Mesenchymal stem cell (in vitro differentiated cells and primary cell): ENCODE results near the gene MGAT5B.

Source experiments
- DNase-seq: peaks from one replicate; pipeline ENCODE4 v3.0.0-alpha.2; 2013
- H2AFZ ChIP-seq: one replicate; pipeline ENCODE4 v1.6.1; 2013; ENCODE audit warnings: low read depth, mild to moderate bottlenecking, control low read depth, inconsistent platforms, low read length, moderate library complexity
- H2AK5ac ChIP-seq: 2 replicates; pipeline ENCODE4 v1.6.1; 2013; ENCODE audit warnings: low read length, moderate library complexity, mild to moderate bottlenecking, inconsistent platforms; ENCODE audit not compliant: severe bottlenecking
- H2BK120ac ChIP-seq: one replicate; pipeline ENCODE4 v1.6.1; 2013; ENCODE audit warnings: low read depth, mild to moderate bottlenecking, inconsistent platforms, low read length, moderate library complexity
- H2BK12ac ChIP-seq, 2 experiments: one replicate each; pipeline ENCODE4 v1.6.1; 2013; ENCODE audit warnings: inconsistent platforms in 2 of 2, low read length in 2 of 2, mild to moderate bottlenecking in 2 of 2, moderate library complexity in 2 of 2, control low read depth in 1 of 2
- H2BK15ac ChIP-seq: one replicate; pipeline ENCODE4 v1.6.1; 2013; ENCODE audit warnings: mild to moderate bottlenecking, low read depth, inconsistent platforms; ENCODE audit not compliant: poor library complexity, severe bottlenecking
- H2BK5ac ChIP-seq: 2 replicates; pipeline ENCODE4 v1.6.1; 2013; ENCODE audit warnings: low read depth, mild to moderate bottlenecking, low read length, control low read depth, inconsistent platforms; ENCODE audit not compliant: poor library complexity, severe bottlenecking
- H3K14ac ChIP-seq, 2 experiments: one replicate each; pipeline ENCODE4 v1.6.1; 2013; ENCODE audit warnings: inconsistent platforms in 2 of 2, low read length in 2 of 2, control low read depth in 1 of 2, mild to moderate bottlenecking in 1 of 2, moderate library complexity in 1 of 2
- H3K18ac ChIP-seq, 2 experiments: one replicate each; pipeline ENCODE4 v1.6.1; 2013; ENCODE audit warnings: inconsistent platforms in 2 of 2, low read length in 2 of 2, control low read depth in 1 of 2, low read depth in 1 of 2, mild to moderate bottlenecking in 1 of 2
- H3K23ac ChIP-seq, 2 experiments: one replicate each; pipeline ENCODE4 v1.6.1; 2013; ENCODE audit warnings: inconsistent platforms in 2 of 2, low read length in 2 of 2, mild to moderate bottlenecking in 2 of 2, moderate library complexity in 2 of 2, control low read depth in 1 of 2
- H3K27ac ChIP-seq: 2 replicates; pipeline ENCODE4 v1.5.1; 2013; ENCODE audit warnings: mild to moderate bottlenecking, moderate library complexity, low read length, control low read depth, inconsistent platforms; ENCODE audit not compliant: poor library complexity, severe bottlenecking
- H3K27me3 ChIP-seq, 2 experiments: 2 replicates each; pipeline versions ENCODE4 v1.6.1 to v1.7.0; 2013; ENCODE audit warnings: low read length in 2 of 2, mild to moderate bottlenecking in 2 of 2, moderate library complexity in 2 of 2, control low read depth in 1 of 2, inconsistent platforms in 1 of 2; ENCODE audit not compliant: control insufficient read depth in 1 of 2, insufficient read depth in 1 of 2
- H3K36me3 ChIP-seq, 2 experiments: 2 replicates each; pipeline versions ENCODE4 v1.6.1 to v1.7.0; 2013; ENCODE audit warnings: low read length in 2 of 2, control low read depth in 1 of 2, inconsistent platforms in 1 of 2, low read depth in 1 of 2, mild to moderate bottlenecking in 1 of 2; ENCODE audit not compliant: insufficient read depth in 2 of 2, control insufficient read depth in 1 of 2
- H3K4ac ChIP-seq, 2 experiments: one replicate each; pipeline ENCODE4 v1.6.1; 2013; ENCODE audit warnings: inconsistent platforms in 2 of 2, low read length in 2 of 2, mild to moderate bottlenecking in 2 of 2, moderate library complexity in 2 of 2, control low read depth in 1 of 2, low read depth in 1 of 2
- H3K4me1 ChIP-seq: 2 replicates; pipeline ENCODE4 v1.6.1; 2013; ENCODE audit warnings: low read depth, low read length, control low read depth; ENCODE audit not compliant: control insufficient read depth, insufficient read depth
- H3K4me2 ChIP-seq: 2 replicates; pipeline ENCODE4 v1.6.1; 2013; ENCODE audit warnings: low read length, mild to moderate bottlenecking, inconsistent platforms; ENCODE audit not compliant: poor library complexity, severe bottlenecking
- H3K4me3 ChIP-seq, 2 experiments: 2 replicates each; pipeline versions ENCODE4 v1.5.1 to v1.7.0; 2013; ENCODE audit warnings: low read length in 2 of 2, mild to moderate bottlenecking in 2 of 2, control low read depth in 1 of 2, low read depth in 1 of 2; ENCODE audit not compliant: insufficient read depth in 1 of 2
- H3K79me1 ChIP-seq: replicated peaks from 2 replicates; pipeline ENCODE4 v1.6.1; 2013; ENCODE audit warnings: mild to moderate bottlenecking, control low read depth, low read length, inconsistent platforms; ENCODE audit not compliant: poor library complexity, severe bottlenecking
- H3K9ac ChIP-seq: 2 replicates; pipeline ENCODE4 v1.7.0; 2013; ENCODE audit warnings: mild to moderate bottlenecking, low read length, moderate library complexity
- H3K9me3 ChIP-seq: 2 replicates; pipeline ENCODE4 v1.7.0; 2013; ENCODE audit warnings: mild to moderate bottlenecking, low read length; ENCODE audit not compliant: control insufficient read depth
- H4K8ac ChIP-seq: one replicate; pipeline ENCODE4 v1.6.1; 2013; ENCODE audit warnings: inconsistent platforms, mild to moderate bottlenecking, low read length, moderate library complexity
- H4K91ac ChIP-seq: one replicate; pipeline ENCODE4 v1.6.1; 2013; ENCODE audit warnings: mild to moderate bottlenecking, low read length, inconsistent platforms
- WGBS: methylation state at CpG from one replicate; pipeline ENCODE4 v1.1.7; 2013; ENCODE audit warnings: mixed read lengths; 5-methylcytosine and 5-hydroxymethylcytosine counted together

Gene MGAT5B

DNA sequence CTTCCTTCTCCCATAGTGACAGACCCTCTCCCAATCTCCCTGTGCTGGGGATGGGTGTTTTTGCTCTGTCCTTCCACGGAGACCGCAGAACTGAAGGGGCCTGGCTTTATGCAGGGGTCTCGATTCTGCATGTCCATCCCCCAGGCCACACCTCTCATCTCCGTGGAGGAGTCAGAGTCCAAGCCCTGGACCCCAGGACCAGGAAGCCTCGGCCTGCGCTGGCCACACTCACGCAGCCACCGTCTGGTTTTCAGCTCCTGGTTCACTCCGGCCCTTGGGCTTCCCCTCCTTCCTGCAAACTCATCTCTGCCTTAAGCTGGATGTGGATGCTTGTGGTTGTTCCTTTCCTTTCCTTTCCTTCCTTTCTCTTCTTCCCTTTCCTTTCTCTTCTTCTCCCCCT, 90.8 kb downstream of the MGAT5B start:
- H3K27me3 ChIP-seq: peaks cover 56 to 76% of the 10 kb centered on the region in 2 experiments

GRCh38 chr17:76961869-76962268, 93.7 kb downstream of the MGAT5B start:
- H3K4me3 ChIP-seq: no peak overlapping the region
- H3K4ac ChIP-seq: no peak overlapping the region
- 85% methylated on average over 8 of the region's 13 CpGs for WGBS
- no peaks in the 10 kb centered on the region for H3K4me1 ChIP-seq
- H2BK15ac ChIP-seq: no peak overlapping the region
- no peak overlapping the region for H4K91ac ChIP-seq
- no peak overlapping the region for H3K27ac ChIP-seq
- no peaks in the 10 kb centered on the region for H3K36me3 ChIP-seq
- no peak overlapping the region for H2BK5ac ChIP-seq
- H3K27me3 ChIP-seq: peaks cover 53 to 68% of the 10 kb centered on the region in 2 experiments
- H3K79me1 ChIP-seq: no peaks in the 10 kb centered on the region
- DNase-seq: no peak
- H3K9ac ChIP-seq: no peak overlapping the region
- no peak overlapping the region for H3K14ac ChIP-seq
- H3K23ac ChIP-seq: no peak overlapping the region
- H3K9me3 ChIP-seq: no peaks in the 10 kb centered on the region
- no peak overlapping the region for H2AK5ac ChIP-seq
- H3K18ac ChIP-seq: no peak overlapping the region
- H4K8ac ChIP-seq: no peak overlapping the region
- no peak overlapping the region for H2BK120ac ChIP-seq
- no peak overlapping the region for H3K4me2 ChIP-seq
- H2AFZ ChIP-seq: no peak overlapping the region
- H2BK12ac ChIP-seq: no peak overlapping the region

More for the DNA sequence above, 90.8 kb downstream of the MGAT5B start:
- Histone ChIP-seq H3K4me1 (no peaks in the 10 kb centered on the region), H3K14ac (no peak overlapping the region), H2AK5ac (no peak overlapping the region), H4K91ac (no peak overlapping the region), H4K8ac (no peak overlapping the region), H3K27ac (no peak overlapping the region), H2BK120ac (no peak overlapping the region), H3K4me2 (no peak overlapping the region), H3K4me3 (no peak overlapping the region), H3K18ac (no peak overlapping the region), H3K4ac (no peak overlapping the region), H3K79me1 (no peaks in the 10 kb centered on the region), H2AFZ (no peak overlapping the region), H3K23ac (no peak overlapping the region), H2BK15ac (no peak overlapping the region), H3K9me3 (no peaks in the 10 kb centered on the region), H2BK12ac (no peak overlapping the region), H3K36me3 (no peaks in the 10 kb centered on the region), H2BK5ac (no peak overlapping the region), H3K9ac (no peak overlapping the region)
- no peak for DNase-seq
- WGBS: 74% methylated on average over 9 of the region's 9 CpGs

- Histone ChIP-seq H3K23ac (no peak overlapping the region), H4K8ac (no peak overlapping the region), H2BK120ac (no peak overlapping the region), H2BK15ac (no peak overlapping the region), H2AK5ac (no peak overlapping the region), H3K4me1 (no peaks in the 10 kb centered on the region), H3K79me1 (no peaks in the 10 kb centered on the region), H3K27me3 (peaks cover 53 to 68% of the 10 kb centered on the region in 2 experiments), H2BK5ac (no peak overlapping the region), H4K91ac (no peak overlapping the region), H3K9me3 (no peaks in the 10 kb centered on the region), H3K4ac (no peak overlapping the region), H3K27ac (no peak overlapping the region), H3K14ac (no peak overlapping the region), H2AFZ (no peak overlapping the region), H3K4me2 (no peak overlapping the region), H3K4me3 (no peak overlapping the region), H3K36me3 (no peaks in the 10 kb centered on the region), H3K9ac (no peak overlapping the region), H3K18ac (no peak overlapping the region), H2BK12ac (no peak overlapping the region)
- no peak for DNase-seq
- WGBS: 87% methylated on average over 1 of the region's 1 CpG
These were observed 94.7 kb downstream of the MGAT5B start for GRCh38 chr17:76962858-76963257.

GRCh38 chr17:76966016-76966415, 97.8 kb downstream of the MGAT5B start:
- Histone ChIP-seq H4K8ac (no peak overlapping the region), H2AFZ (no peak overlapping the region), H3K14ac (no peak overlapping the region), H3K79me1 (no peaks in the 10 kb centered on the region), H3K27ac (no peak overlapping the region), H3K4me2 (no peak overlapping the region), H3K27me3 (peaks cover 60 to 74% of the 10 kb centered on the region in 2 experiments), H3K23ac (no peak overlapping the region), H2BK5ac (no peak overlapping the region), H3K4me3 (no peak overlapping the region), H2AK5ac (no peak overlapping the region), H3K18ac (no peak overlapping the region), H3K4me1 (peaks cover 13% of the 10 kb centered on the region), H2BK120ac (no peak overlapping the region), H4K91ac (no peak overlapping the region), H3K4ac (no peak overlapping the region), H2BK12ac (no peak overlapping the region), H2BK15ac (no peak overlapping the region), H3K36me3 (no peaks in the 10 kb centered on the region), H3K9me3 (no peaks in the 10 kb centered on the region), H3K9ac (no peak overlapping the region)
- WGBS: 88% methylated on average over 3 of the region's 4 CpGs
- DNase-seq: no peak
